Measurements from ENCODE around the gene ZNF827.

ZNF827 gene

DNA sequence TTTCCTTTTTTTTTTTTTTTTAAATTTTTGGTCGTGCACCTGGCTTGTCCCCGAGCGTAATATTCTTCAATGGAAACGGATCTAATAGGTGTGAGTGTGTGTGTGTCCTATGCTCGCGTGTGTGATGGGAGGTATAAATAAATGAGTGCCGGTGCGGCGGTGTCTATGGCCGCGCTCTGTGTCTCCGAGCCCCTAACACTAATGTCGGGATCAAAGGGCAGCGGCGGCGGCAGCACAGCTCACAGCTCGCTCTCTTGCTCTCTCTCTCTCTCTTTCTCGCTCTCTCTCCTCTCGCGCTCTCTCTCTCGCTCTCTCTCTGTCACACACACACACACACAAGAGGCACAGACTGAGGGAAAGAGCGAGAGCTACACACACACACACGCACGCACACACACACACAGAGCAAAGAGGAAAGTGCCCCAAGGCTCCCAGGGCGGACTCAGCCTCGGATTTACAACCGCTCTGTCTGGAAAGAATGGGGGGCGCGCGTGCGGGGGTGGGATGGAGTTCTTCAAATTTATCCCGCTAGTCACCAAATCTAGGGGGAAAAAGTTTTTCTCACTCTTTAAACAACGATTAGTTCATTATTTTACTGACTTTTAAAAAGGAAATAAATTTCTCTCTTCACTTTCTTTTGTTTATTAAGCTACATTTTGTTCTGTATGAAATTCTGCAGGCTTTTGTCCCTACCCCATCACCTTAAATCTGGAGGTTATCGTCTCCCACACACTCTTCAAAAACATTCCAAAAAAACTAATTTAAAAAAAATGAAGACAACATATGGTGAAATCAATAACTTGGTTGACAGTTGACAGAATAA is at the start of gene ZNF827:
ZNF827 (minus strand) TSS at position 206 of the 823 bp plus-strand sequence. CDS start 416 bp downstream, outside the sequence.
- FAIRE-seq (peak; percentile 13), DNase-seq (ENCODE audit: low spot score) (peak; percentile 47)

DNA sequence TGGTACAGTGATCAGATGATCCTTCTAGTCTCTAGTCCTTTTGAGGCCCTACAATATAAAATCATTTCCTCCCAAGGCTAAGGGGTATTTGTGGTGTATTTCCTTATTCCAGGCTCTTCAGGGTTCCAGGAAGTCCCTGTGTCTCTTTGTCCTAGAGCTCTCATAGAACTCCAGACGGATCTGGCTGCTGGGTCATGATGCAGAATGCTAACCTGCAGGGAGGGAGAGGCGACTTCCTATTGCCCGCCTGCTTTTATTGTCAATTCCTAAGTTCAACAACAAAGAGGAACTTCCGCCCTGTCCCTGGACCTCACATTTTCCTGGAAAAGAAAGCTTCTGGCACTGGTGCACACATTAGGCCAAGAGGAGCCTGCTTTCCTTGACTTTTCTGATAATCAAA is 45.9 kb upstream of the ZNF827 start:
- no peak for FAIRE-seq
- no peak for DNase-seq (ENCODE audit: low spot score)

- FAIRE-seq (no peak), DNase-seq (ENCODE audit: low spot score) (no peak)
Observed at GRCh38 chr4:145982791-145983190, 44.2 kb upstream of the ZNF827 start.

DNA sequence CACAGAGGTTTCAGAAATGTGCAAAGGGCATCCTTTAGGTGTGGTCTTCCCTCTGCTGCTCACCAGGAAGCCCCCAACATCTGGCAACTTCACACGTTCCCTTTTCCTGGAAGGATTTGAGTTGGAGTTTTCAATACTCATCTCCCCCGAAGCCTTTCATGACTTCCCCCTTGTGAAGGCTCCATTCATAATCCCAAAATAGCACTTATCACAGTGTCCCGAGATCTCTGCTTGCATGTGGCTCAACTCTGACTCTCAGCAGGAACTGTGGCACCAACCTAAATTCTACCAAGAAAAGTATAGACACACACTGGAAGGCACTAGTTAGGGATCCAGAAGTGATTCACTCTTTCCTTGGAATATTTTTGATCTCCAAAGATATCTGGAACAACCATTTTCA is 40.5 kb upstream of the ZNF827 start:
- no peak for FAIRE-seq
- DNase-seq (ENCODE audit: low spot score): no peak

- FAIRE-seq (no peak), DNase-seq (ENCODE audit: low spot score) (no peak)
Observed at GRCh38 chr4:145976680-145977079, 38.1 kb upstream of the ZNF827 start.

DNA sequence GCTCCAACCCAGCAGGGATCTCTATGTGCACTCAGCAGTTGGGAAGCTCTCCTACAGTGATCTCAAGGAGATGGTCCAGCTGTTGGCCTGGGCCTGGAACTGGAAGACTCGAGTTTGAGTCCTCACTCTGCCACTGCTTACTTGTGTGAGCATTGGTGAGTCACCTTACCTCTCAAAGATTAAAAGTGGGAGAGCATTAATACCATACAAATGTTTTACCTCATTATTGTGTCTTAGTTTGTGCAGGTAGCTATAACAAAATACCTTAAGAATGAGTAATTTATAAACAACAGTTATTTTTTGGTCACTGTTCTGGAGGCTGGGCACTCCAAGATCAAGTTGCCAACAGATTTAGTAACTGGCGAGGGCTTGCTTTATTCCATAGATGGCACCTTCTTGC is 21.4 kb upstream of the ZNF827 start:
- DNase-seq (ENCODE audit: low spot score): no peak
- no peak for FAIRE-seq

DNA sequence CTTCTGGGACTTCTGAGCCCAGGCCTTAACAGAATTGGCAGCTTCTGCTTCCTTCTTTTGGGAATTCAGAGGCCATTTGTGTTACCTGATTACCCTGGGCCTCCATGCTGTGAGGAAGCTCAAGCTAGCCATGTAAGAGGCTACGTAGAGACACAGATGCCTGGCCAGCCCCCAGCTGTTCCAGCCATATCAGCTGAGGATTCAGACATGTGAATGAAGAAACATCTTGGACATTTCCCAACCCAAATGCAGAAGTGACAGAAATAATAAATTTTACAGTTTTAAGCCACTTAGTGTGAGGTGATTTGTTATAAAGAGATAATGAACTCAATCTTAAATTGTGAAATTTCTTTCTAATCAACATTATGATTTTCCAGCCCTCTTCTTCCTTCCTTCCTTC is 18.7 kb upstream of the ZNF827 start:
- FAIRE-seq (no peak), DNase-seq (ENCODE audit: low spot score) (no peak)

GRCh38 chr4:145956288-145956890 is 17.8 kb upstream of the ZNF827 start:
- peak; percentile 31 for DNase-seq (ENCODE audit: low spot score)
- FAIRE-seq: no peak

DNA sequence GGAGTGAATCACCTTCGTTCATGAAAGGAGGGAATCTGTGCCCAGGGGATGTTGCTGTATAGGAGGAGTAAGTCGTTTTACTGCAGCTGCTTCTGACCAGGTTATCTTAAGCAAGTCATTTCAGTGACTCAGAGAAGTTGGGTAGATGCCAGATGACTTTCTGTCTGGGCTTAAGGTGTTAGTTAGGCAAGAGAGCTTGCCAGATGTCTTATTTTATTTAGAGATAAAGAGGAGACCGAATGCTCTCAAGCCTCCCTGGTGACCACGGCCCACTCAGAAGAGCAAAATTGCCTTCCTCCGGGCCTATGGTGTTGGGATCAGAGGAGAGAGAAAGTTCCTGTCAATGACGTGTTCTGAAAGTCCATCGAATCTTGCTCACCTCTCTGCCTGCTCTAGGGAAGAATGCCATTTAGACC is 16.3 kb upstream of the ZNF827 start:
- FAIRE-seq (no peak), DNase-seq (ENCODE audit: low spot score) (peak; percentile 76)

GRCh38 chr4:145951931-145952330 is 13.3 kb upstream of the ZNF827 start:
- FAIRE-seq (no peak), DNase-seq (ENCODE audit: low spot score) (no peak)

GRCh38 chr4:145945431-145946155 is 7.0 kb upstream of the ZNF827 start:
- DNase-seq (ENCODE audit: low spot score) (no peak), FAIRE-seq (no peak)

GRCh38 chr4:145944886-145945285 is 6.3 kb upstream of the ZNF827 start:
- FAIRE-seq: no peak

DNA sequence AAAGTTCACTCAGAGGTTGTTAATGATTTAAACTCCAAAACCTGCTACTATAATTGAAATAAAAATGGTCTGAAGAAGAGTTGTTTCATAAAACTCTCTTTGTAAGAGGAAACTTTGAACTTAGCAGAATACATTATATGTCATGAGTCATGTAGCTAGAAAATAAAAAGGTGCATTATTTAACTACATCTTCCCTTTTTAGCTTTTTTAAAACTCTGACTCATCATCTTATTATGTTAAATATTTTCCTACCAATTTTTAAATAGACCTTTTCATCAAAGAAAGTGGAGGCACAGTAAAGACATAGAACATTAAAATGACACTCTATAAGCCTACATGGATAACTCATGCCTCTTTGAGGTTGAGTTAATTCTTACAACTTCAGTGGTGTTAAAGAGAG is 1.2 kb upstream of the ZNF827 start:
- FAIRE-seq: no peak
- DNase-seq (ENCODE audit: low spot score): no peak

More at GRCh38 chr4:145944886-145945285, 6.3 kb upstream of the ZNF827 start:
- DNase-seq (ENCODE audit: low spot score): no peak

- DNase-seq (ENCODE audit: low spot score) (no peak), FAIRE-seq (no peak)
Observed at GRCh38 chr4:145939441-145939750, 773 bp upstream of the ZNF827 start.

- DNase-seq (ENCODE audit: low spot score) (no peak), FAIRE-seq (no peak)
Observed at GRCh38 chr4:145937971-145938611, 532 bp downstream of the ZNF827 start.

DNA sequence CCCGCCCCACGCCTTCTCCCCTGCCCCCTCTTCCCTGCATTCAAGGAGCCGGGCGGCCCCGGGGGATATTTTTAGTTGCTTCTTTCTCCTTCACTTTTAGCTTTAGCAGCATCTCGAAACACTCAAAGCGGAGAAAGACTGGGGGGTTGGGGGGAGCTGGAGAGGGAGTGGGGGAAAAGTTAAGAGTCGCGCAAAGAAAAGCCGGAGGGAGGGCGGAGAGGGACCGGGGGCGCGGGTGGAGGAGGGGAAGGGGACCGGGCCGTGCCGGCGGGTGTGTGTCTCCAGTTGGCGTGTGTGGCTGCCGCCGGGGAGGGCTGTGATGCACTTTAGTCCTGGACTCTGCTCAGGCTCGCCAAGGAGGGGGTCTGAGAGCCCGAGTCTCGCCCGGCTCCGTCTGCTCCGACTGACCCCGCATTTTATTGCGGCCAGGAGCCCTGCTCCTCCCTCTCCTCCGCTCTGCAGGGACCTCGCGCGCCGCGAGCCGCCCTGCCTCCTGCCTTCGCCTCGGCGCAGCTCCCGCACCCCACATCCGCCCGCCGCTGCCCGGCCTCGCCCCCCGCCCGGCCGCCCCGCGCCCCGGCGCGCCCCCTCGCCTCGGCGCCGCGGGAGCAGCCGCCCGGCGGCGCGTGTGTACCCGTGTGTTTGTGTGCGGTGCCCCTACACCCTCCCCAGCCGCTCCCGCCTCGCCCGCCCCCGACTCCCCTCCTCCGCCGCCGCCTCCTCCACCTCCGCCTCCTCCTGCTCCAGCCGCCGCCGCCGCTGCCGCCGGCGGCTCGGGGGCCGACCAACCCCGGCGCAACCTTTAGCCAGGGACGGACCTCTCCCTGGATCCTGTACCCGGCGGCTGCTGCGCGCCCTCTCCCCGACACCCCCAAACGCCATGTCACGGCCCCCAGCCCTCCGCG is 1.4 kb downstream of the ZNF827 start:
- DNase-seq (ENCODE audit: low spot score) (peak; percentile 47), FAIRE-seq (no peak)

DNA sequence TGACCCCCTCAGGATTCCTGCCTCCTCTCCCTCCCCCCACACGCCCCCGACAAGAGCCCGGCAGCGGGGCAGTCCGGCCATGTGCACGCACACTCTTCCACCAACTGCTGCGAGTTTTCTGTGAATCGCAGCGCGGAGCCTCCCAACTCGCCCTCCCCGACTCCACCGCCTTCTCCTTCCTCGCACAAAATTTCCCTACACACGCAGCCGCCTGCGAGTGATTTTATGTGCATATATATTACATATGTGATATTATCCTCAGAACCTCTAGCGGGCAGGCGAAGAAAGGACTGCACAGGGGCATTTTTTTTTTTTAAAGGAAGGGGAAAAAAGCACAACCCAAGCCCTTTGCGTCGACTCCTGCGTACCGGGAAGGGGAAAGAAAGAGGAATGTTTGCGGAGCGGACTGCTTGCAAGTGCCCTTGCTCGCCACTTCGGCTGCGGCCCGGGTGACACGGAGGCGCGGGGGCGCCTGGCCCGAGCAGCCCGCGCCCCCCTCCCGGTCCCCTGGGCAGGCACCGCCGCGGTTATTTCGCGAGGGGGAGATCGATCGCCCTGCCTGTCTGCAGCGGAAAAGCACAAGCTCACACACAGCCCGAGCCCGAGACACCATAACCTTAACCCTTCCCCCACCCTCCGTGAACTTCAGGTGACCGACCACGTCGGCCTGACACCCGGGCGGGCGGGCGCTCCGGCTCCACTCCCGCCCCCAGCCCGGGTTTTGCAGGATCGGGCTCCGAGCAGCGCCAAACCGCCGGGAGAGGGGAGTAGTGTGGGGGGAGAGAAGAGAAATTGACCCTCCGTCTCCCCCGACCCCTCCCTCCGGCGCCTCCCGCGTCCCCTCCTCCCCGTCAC is 2.3 kb downstream of the ZNF827 start:
- FAIRE-seq (no peak), DNase-seq (ENCODE audit: low spot score) (peak; percentile 63)

DNA sequence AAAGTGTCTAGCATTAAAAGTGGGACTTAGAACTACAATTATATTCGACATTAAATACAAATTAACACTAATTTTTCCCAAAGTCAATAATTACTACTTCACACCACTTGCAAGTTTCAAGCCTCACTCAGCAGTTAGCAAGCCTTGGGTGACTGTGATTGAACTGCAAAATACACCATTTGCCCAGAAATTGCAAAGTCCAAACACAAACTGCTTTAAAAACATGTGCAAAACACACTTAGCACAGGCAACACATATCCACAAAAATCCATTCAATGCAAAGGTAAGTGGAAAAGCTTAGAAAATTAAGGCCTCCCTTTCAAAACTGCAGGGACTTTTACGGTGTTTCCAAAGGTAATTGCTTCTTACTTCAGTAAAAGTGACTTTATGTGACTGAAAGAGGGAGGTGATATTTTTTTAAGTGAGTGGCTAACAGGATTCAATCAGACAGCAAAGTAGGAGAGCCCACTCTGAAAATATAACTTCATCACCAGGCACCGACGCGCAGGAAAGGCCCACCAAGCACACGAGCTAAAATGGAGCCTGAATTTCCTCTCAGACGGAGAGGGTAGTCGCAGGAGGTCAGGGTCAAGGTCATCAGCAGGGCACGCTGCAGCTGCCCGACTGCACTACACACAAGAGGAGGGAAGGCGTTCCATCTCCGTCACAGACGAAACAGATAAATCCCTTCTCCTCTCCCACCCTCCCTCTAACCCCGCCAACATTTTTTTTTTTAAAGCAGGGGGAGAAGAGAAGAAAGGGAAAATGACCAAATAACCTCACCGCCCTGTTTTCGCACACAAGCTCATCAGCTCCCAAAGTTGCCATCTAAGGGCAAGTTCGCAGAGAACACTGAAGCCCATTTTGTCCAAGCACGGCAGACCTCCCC is 3.1 kb downstream of the ZNF827 start:
- DNase-seq (ENCODE audit: low spot score) (no peak), FAIRE-seq (no peak)

All from urothelium cell line (cell line).